Stimulated activated CD4-positive, alpha-beta T cell treated with anti-CD3 and anti-CD28 coated beads, Interleukin-2, amount 100 ng/mL, for 48 hours (primary cell): Measurements from ENCODE around the gene FBRS.

Source experiments
- DNase-seq, 2 donors: peaks; one replicate each; pipeline ENCODE4 v3.0.0-alpha.2; 2020

Gene FBRS

GRCh38 chr16:30645727-30646126, 12.5 kb upstream of the FBRS start:
- DNase-seq: no peak

- no peak for DNase-seq
Measured at GRCh38 chr16:30647274-30647571, 11.0 kb upstream of the FBRS start.

DNA sequence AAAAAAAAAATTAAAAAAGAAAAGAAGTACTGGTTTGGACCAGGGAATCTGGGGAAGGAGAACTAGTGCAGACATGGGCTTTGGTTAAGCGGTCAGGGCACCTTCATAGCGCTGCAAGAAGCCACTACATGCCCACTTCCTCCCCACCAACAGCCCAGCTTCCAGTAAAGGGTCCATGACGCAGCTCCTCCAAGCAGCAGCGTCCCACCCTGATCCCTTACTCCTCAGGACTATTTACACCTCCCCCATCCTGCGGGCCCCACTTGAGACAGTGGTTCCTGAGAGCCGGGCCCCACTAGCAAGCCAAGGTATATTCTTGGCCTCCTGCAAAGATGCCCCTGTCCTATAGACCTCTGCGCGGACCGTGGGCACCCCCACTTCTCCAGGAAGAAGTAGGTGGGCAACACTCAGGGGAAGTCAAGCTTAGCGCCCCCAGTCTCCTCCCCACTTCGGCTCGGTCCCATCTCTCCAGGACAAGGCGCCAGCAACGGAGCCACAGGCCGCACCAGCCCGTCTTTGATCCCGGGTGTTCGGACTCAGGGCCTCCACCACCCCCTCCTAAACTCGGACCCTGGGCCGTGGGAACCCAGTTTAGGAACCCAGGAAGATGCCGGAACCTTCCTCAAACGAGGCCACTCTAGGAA, 8.4 kb upstream of the FBRS start:
- peak; percentile 15 to 31 for DNase-seq

- peak; percentile 96 for DNase-seq
Measured at GRCh38 chr16:30650369-30651123, 7.7 kb upstream of the FBRS start, which contains the start of gene PRR14. Gene PRR14, plus strand, starts transcription at chr16:30650960. Its CDS starts 686 bp downstream, at chr16:30651646.

- peak; percentile 67 to 79 for DNase-seq
Measured at GRCh38 chr16:30651124-30652004, 6.9 kb upstream of the FBRS start.

- no peak for DNase-seq
Measured at GRCh38 chr16:30652005-30652296, 6.3 kb upstream of the FBRS start.

- no peak for DNase-seq
Measured at GRCh38 chr16:30652718-30653117, 5.5 kb upstream of the FBRS start.

- no peak for DNase-seq
Measured at GRCh38 chr16:30654856-30655255, 3.4 kb upstream of the FBRS start.

- no peak for DNase-seq
Measured at GRCh38 chr16:30655815-30656347, 2.4 kb upstream of the FBRS start.

DNA sequence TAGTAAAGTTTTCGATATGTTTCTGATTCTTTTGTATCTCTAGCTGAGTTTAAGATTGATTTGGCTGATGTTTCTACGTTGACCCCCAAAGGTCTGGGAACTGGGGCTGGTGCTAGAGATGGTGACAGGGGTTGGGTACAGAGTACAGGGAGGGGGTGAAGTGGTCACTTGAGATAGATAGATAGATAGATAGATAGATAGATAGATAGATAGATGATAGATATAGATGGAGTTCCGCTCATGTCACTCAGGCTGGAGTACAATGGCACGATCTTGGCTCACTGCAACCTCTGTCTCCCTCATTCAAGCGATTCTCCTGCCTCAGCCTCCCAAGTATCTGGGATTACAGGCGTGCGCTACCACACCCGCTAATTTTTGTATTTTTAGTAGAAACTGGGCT, 1.8 kb upstream of the FBRS start:
- DNase-seq: no peak

- no peak for DNase-seq
Measured at GRCh38 chr16:30656974-30657865, 1.0 kb upstream of the FBRS start.

- DNase-seq: peak; percentile 93 to 94
Measured at GRCh38 chr16:30658731-30659506, 688 bp downstream of the FBRS start.

GRCh38 chr16:30659507-30660423, 1.5 kb downstream of the FBRS start:
- peak; percentile 24 to 32 for DNase-seq

- peak; percentile 60 to 61 for DNase-seq
Measured at GRCh38 chr16:30660424-30661261, 2.4 kb downstream of the FBRS start.

GRCh38 chr16:30662449-30662848, 4.2 kb downstream of the FBRS start:
- DNase-seq: no peak

- DNase-seq: no peak
Measured at GRCh38 chr16:30663038-30663437, 4.8 kb downstream of the FBRS start.

- no peak for DNase-seq
Measured at GRCh38 chr16:30663820-30664219, 5.6 kb downstream of the FBRS start.

GRCh38 chr16:30664616-30665109, 6.4 kb downstream of the FBRS start:
- no peak for DNase-seq

DNA sequence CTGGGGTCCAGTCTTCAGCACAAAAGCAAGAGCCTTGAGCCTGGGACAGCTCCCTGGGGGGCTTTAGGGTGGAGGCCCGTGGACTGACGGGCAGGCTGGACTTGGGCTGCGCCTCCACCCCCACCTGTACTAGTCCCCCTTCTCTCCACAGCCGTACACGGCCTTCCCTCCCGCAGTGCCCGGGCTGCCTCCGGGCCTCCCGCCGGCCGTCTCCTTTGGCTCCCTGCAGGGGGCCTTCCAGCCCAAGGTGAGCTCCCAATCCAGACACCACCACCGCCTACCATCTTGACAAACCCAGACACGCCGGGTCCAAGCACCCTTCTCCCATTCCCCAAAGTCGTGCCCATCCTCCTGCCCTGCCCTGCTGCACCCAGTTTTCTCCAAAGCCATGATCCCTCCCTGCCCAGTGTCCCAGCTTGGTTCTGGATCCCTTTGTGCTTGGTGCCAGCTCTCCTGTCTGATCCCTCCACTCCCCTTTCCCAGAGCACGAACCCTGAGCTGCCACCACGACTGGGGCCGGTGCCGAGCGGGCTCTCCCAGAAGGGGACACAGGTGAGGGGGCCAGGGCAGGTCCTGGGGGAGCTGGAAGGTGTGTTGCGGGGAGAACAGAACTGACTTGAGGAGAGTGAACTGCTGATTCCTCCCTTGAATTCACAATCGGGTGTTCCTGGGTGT, 7.1 kb downstream of the FBRS start:
- no peak for DNase-seq
